Loucy (cell line): ENCODE data around the gene SMIM29.

Experiments used
- H2AFZ ChIP-seq: fragments of 200-600 bp; sonication (generic); 2 replicates; pipeline ENCODE4 v1.6.0; 2016; ENCODE audit warnings: antibody characterized with exemption, mild to moderate bottlenecking, low read length, moderate library complexity
- H3F3A ChIP-seq: fragments of 200-600 bp; 2 replicates; pipeline ENCODE4 v1.6.0; 2016; ENCODE audit warnings: antibody characterized with exemption, low read depth, mild to moderate bottlenecking
- H3K27me3 ChIP-seq: fragments of 200-600 bp; sonication (generic); 2 replicates; pipeline ENCODE4 v1.6.1; 2014; ENCODE audit warnings: low read length, mild to moderate bottlenecking; ENCODE audit not compliant: insufficient read depth, poor library complexity, severe bottlenecking
- H3K36me3 ChIP-seq: fragments of 200-600 bp; sonication (generic); 2 replicates; pipeline ENCODE4 v1.6.1; 2016; ENCODE audit warnings: low read length; ENCODE audit not compliant: insufficient read depth
- H3K4me1 ChIP-seq: fragments of 200-600 bp; sonication (generic); 2 replicates; pipeline ENCODE4 v1.5.1; 2014; ENCODE audit warnings: low read length, mild to moderate bottlenecking; ENCODE audit not compliant: insufficient read depth, poor library complexity, severe bottlenecking
- H3K4me2 ChIP-seq: fragments of 200-600 bp; sonication (generic); 2 replicates; pipeline ENCODE4 v1.6.0; 2014; ENCODE audit warnings: antibody characterized with exemption, low read length, low read depth, mild to moderate bottlenecking; ENCODE audit not compliant: poor library complexity, severe bottlenecking
- H3K4me3 ChIP-seq: fragments of 200-600 bp; sonication (generic); 2 replicates; pipeline ENCODE4 v1.5.1; 2014; ENCODE audit warnings: low read length, mild to moderate bottlenecking, mixed read lengths; ENCODE audit not compliant: poor library complexity, severe bottlenecking
- H3K79me2 ChIP-seq: fragments of 200-600 bp; sonication (generic); 2 replicates; pipeline ENCODE4 v1.6.1; 2014; ENCODE audit warnings: low read length; ENCODE audit not compliant: insufficient read depth
- H3K9ac ChIP-seq: fragments of 200-600 bp; sonication (generic); 2 replicates; pipeline ENCODE4 v1.6.0; 2014; ENCODE audit warnings: mild to moderate bottlenecking, low read depth, low read length, moderate library complexity; ENCODE audit not compliant: poor library complexity, severe bottlenecking
- H3K9me2 ChIP-seq: fragments of 200-600 bp; sonication (generic); replicated peaks from 2 replicates; pipeline ENCODE4 v1.6.1; 2016; ENCODE audit warnings: low read depth, low read length, mixed read lengths
- H3K9me3 ChIP-seq: fragments of 200-600 bp; sonication (generic); 2 replicates; pipeline ENCODE4 v1.6.1; 2014; ENCODE audit warnings: mild to moderate bottlenecking, antibody characterized with exemption, low read length, low read depth; ENCODE audit not compliant: insufficient read depth
- H4K20me1 ChIP-seq: fragments of 200-600 bp; sonication (generic); 2 replicates; pipeline ENCODE4 v1.6.0; 2014; ENCODE audit warnings: antibody characterized with exemption, low read length, mild to moderate bottlenecking; ENCODE audit not compliant: insufficient read depth, poor library complexity, severe bottlenecking
- EZH2phosphoT487 ChIP-seq: fragments of 200-600 bp; IDR thresholded peaks from 2 replicates; pipeline ENCODE4 v1.6.1; 2018; ENCODE audit warnings: antibody characterized with exemption, mild to moderate bottlenecking, moderate library complexity, borderline replicate concordance
- TF ChIP-seq, protein P1 (sequence below): fragments of 200-600 bp; sonication (generic); conservative IDR thresholded peaks from 2 replicates; pipeline ENCODE4 v1.5.1; 2014; ENCODE audit warnings: mild to moderate bottlenecking, antibody characterized with exemption, low read length

SMIM29 gene

DNA sequence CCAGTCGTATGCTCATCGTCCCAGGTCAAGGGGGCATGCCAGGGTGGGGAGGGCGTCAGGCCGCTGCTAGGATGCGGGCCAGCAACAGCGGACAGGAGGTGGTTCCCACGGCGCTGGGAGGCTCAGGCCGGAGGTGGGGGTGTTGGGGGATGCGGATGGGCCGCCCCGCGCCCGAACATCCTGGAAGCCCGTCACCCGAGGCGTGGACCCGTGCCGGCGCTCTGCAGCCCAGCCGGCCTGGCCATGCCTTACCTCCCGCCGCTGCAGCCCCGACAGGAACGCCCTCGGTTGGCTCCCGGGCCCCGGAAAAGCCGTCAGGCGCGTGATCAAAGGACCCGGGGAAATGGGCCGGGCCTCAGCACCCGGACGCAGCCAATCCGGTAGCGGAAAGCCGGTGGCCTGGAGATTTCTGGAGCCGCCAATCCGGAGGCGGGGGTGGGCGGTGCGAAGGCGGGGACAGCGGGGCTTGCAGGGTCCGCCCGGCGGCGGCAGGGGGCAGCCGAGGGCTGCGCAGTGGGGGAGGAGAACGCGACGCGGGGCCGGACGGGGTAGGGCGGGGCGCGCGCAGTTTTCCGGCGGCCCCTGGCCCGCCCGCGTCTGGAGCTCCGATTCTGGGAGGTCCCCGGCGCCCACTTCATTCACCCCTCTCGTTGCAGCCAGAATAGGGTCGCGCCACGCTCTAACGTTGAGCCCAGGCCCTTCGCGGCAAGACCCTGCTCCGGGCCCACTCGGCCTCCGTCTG is at the start of gene SMIM29:
Gene SMIM29 (minus strand): TSS at position 280 of the 742 bp plus-strand sequence. CDS start 1,215 bp downstream, outside the sequence.
- no peak for TF ChIP-seq EZH2phosphoT487
- TF ChIP-seq, protein P1, sequence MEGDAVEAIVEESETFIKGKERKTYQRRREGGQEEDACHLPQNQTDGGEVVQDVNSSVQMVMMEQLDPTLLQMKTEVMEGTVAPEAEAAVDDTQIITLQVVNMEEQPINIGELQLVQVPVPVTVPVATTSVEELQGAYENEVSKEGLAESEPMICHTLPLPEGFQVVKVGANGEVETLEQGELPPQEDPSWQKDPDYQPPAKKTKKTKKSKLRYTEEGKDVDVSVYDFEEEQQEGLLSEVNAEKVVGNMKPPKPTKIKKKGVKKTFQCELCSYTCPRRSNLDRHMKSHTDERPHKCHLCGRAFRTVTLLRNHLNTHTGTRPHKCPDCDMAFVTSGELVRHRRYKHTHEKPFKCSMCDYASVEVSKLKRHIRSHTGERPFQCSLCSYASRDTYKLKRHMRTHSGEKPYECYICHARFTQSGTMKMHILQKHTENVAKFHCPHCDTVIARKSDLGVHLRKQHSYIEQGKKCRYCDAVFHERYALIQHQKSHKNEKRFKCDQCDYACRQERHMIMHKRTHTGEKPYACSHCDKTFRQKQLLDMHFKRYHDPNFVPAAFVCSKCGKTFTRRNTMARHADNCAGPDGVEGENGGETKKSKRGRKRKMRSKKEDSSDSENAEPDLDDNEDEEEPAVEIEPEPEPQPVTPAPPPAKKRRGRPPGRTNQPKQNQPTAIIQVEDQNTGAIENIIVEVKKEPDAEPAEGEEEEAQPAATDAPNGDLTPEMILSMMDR: peak; percentile 70
- Histone ChIP-seq H3K4me2 (peak within 1 kb of the TSS; percentile 99), H3K27me3 (no peaks in the 10 kb centered on the region), H3K9me2 (no peaks in the 10 kb centered on the region), H3K36me3 (peaks cover 4% of the 10 kb centered on the region; the same call in 1 of the 2 replicates), H4K20me1 (peaks cover 19% of the 10 kb centered on the region), H3K4me1 (peaks cover 7% of the 10 kb centered on the region), H2AFZ (peak within 1 kb of the TSS; percentile 100), H3K4me3 (peak within 1 kb of the TSS; percentile 95), H3K79me2 (no peaks in the 10 kb centered on the region), H3K9ac (peak within 1 kb of the TSS; percentile 81), H3F3A (no peaks in the 10 kb centered on the region), H3K9me3 (no peaks in the 10 kb centered on the region)

DNA sequence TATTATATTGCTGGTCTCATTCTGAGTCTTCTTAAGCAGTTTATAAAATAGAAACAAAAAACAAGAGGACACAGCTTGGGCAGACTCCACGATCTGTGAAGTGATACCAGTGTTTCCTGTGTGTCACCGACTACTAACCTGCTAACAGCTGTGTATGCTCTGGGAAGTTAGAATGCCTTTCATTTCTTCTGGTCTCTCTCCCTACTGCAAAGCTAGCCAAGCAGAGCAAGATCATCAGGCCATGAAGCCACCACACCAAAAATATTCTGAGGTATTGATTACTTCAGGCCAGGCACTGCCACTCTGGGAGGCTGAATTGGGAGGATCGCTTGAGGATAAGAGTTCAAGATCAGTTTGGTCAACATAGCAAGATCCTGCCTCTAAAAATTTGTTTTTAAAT is 46.9 kb upstream of the SMIM29 start:
- Histone ChIP-seq H3F3A (no peaks in the 10 kb centered on the region), H4K20me1 (no peaks in the 10 kb centered on the region), H3K9me3 (no peaks in the 10 kb centered on the region), H3K9me2 (no peaks in the 10 kb centered on the region), H3K36me3 (peaks cover 37% of the 10 kb centered on the region), H3K4me1 (peaks cover 4% of the 10 kb centered on the region), H3K4me2 (peak overlapping the region; percentile 19), H3K79me2 (peaks cover 3% of the 10 kb centered on the region; the same call in 1 of the 2 replicates), H3K4me3 (no peak overlapping the region), H2AFZ (no peak overlapping the region), H3K27me3 (no peaks in the 10 kb centered on the region), H3K9ac (no peak overlapping the region)
- TF ChIP-seq, protein P1: no peak
- TF ChIP-seq EZH2phosphoT487: no peak

DNA sequence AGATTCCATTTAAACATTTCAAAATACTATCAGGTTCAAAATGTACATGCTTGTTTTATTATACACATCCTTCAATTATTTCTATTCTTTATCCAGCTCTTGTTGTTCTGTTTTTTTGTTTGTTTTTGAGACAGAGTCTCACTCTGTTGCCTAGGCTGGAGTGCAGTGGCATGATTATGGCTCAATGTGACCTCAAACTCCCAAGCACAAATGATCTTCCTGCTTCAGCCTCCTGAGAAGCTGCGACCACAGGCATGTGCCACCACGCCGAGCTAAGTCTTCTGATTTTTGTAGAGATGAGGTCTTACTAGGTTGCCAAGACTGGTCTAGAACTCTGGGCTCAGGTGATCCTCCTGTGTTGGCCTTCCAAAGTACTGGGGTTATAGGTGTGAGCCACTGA is 44.1 kb upstream of the SMIM29 start:
- H3K27me3 ChIP-seq: no peaks in the 10 kb centered on the region
- TF ChIP-seq, protein P1: no peak
- no peak for TF ChIP-seq EZH2phosphoT487
- peaks cover 3% of the 10 kb centered on the region; the same call in 1 of the 2 replicates for H3K79me2 ChIP-seq
- no peak overlapping the region for H3K4me3 ChIP-seq
- H3K4me1 ChIP-seq: peaks cover 18% of the 10 kb centered on the region
- H3K9me2 ChIP-seq: no peaks in the 10 kb centered on the region
- H3K9me3 ChIP-seq: no peaks in the 10 kb centered on the region
- H3F3A ChIP-seq: no peaks in the 10 kb centered on the region
- no peak overlapping the region for H3K9ac ChIP-seq
- no peak overlapping the region for H2AFZ ChIP-seq
- H4K20me1 ChIP-seq: no peaks in the 10 kb centered on the region
- H3K4me2 ChIP-seq: no peak overlapping the region
- H3K36me3 ChIP-seq: peaks cover 37% of the 10 kb centered on the region
